Gastrocnemius medialis (tissue), 4 donors: ENCODE measurements around the gene ZAP70.

Experiments
- POLR2A ChIP-seq, 2 donors: fragments of 450-650 bp; IDR thresholded peaks; one replicate each; pipeline ENCODE4 v1.6.1; 2017; ENCODE audit warnings: antibody characterized with exemption in 2 of 2, mild to moderate bottlenecking in 2 of 2, moderate library complexity in 2 of 2
- TF ChIP-seq, protein P1 (sequence below), 5 experiments: fragments of 450-650 bp in 3 of 5; fragments of 200-600 bp in 2 of 5; sonication (generic) in 2 of 5; IDR thresholded peaks in 4 of 5; conservative IDR thresholded peaks in 1 of 5; 1 replicate in 4 of 5; 2 replicates in 1 of 5; pipeline ENCODE4 v1.5.1; 2016 to 2019; ENCODE audit warnings: antibody characterized with exemption in 5 of 5, mild to moderate bottlenecking in 3 of 5, moderate library complexity in 3 of 5

DNA sequence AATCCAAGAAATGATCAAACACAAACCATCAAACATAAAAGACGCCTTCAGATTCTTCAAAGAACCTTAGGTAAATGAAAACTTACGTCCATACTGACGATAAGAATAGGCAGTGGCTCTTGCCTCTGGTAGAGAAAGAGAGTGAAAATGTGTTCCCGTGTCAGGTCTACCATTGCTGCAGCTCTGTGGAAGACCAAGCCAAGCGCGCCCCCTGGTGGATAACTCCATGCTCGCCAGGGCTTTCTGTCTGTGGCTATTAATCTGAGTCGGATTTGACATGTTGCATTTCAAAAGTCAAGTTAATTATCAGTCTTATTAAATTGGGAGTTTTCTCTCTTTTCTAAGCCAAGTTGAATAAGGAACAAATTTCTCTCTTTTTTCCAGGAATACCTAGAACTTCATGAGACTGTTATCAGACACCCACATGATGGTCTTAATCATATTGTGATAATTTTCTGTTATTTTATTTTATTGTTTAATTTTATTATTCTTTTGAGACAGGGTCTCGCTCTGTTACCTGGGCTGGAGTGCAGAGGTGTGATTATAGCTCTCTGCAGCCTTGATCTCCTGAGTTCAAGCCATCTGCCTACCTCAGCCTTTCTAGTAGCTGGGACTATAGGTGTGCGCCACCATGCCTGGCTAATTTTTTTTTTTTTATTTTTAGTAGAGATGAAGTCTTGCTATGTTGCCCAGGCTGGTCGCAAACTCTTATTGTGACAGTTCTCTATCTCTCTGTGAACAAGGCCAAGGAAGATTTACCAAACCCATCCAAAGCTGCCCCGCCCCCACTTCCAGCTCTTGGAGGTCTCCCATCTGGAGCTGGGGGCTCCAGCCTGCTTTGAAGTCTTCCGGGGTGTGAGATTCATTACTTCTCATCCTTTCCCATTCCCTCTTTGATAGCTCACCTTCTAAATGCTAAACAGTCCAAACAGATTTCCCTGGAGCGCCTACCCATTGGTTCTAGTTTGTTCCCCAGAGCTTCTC lies 15.8 kb upstream of the ZAP70 start:
- TF ChIP-seq, protein P1, sequence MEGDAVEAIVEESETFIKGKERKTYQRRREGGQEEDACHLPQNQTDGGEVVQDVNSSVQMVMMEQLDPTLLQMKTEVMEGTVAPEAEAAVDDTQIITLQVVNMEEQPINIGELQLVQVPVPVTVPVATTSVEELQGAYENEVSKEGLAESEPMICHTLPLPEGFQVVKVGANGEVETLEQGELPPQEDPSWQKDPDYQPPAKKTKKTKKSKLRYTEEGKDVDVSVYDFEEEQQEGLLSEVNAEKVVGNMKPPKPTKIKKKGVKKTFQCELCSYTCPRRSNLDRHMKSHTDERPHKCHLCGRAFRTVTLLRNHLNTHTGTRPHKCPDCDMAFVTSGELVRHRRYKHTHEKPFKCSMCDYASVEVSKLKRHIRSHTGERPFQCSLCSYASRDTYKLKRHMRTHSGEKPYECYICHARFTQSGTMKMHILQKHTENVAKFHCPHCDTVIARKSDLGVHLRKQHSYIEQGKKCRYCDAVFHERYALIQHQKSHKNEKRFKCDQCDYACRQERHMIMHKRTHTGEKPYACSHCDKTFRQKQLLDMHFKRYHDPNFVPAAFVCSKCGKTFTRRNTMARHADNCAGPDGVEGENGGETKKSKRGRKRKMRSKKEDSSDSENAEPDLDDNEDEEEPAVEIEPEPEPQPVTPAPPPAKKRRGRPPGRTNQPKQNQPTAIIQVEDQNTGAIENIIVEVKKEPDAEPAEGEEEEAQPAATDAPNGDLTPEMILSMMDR (IDR thresholded peaks at IDR 0.05 in 4 of 5, conservative IDR thresholded peaks at IDR 0.05 in 1 of 5): peak; percentile 92 to 97 (median 94)
- TF ChIP-seq POLR2A (IDR thresholded peaks at IDR 0.05): no peak
